ENCODE data around the gene INPP4A. TPM values are rescaled to one million over a fixed set of nuclear protein-coding genes. Genes with fewer than 3 reads are reported as not detected.
A peak's percentile ranks its signal among the peaks of the same experiment; 100 is the strongest.

The INPP4A gene
- total and polyA plus RNA-seq, 2 of the 13 experiments (the other 11 are each of a cell fraction or from before 2014, with no cell fraction given): 10.1 to 10.9 TPM

DNA sequence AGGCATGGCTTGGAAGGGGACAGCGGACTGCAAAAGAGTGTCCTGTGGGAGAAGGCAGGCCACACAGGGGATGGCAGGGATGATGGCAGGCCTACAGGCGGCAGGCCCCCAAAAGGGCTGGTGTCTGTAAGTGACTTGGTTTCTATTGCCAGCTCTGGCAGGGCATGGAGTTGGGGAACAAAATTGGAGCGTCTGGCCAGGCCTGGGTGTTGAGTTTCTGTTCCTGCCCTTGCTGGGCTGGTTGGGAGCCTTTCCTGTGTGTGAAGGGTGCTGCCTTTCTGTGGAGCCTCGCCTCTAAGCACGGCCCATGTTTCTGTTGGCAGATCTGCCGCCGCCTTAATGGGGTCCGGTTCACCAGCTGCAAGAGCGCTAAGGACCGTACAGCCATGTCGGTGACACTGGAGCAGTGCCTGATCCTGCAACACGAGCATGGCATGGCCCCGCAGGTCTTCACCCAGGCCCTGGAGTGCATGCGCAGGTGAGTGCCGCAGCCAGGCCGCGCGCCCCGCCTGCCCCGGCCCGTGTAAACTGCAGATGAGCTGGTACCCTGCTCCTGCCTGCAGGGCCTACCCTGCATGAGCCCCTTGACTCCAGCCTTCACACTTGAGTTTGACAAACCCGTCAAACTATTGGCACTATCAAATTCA, 132.1 kb downstream of the INPP4A start:
- DNase-seq (ENCODE audit: low spot score) (no peak), FAIRE-seq (no peak), ATAC-seq (no peak; the same call in 2 of the 3 replicates)
- H3K27me3 ChIP-seq (ENCODE audit: control insufficient read depth in 1 of 2, insufficient read depth in 2 of 2, low read length in 2 of 2): no peaks in the 10 kb centered on the region
- no peaks in the 10 kb centered on the region for H3K4me1 ChIP-seq (ENCODE audit: insufficient read depth, low read length)
- TF ChIP-seq AGO2 (optimal IDR thresholded peaks at IDR 0.05; ENCODE audit: low read depth, low read length) (peak; percentile 28), PLRG1 (conservative IDR thresholded peaks at IDR 0.05) (no peak)
- peaks cover 2 to 12% of the 10 kb centered on the region in 2 experiments; a peak in 3 of 5 replicates for H3K36me3 ChIP-seq (replicated peaks in 1 of 2; ENCODE audit: control insufficient read depth in 1 of 2, insufficient read depth in 2 of 2, low read length in 2 of 2)
- CTCF ChIA-PET (ENCODE audit: low intra/inter-chr PET ratio, low total read pairs): no interaction called here
- no peak overlapping the region for H3K27ac ChIP-seq (ENCODE audit: extremely low read length, insufficient read depth, low read length)
- H3K4me2 ChIP-seq (ENCODE audit: low read depth, low read length): no peak overlapping the region
- no TSS peak for BruUV-seq (replicated peaks)
- POLR2A ChIA-PET: no interaction called here
- no peak overlapping the region for H2AFZ ChIP-seq (ENCODE audit: low read length)
- no peaks in the 10 kb centered on the region for H3K9me3 ChIP-seq (ENCODE audit: low read length)
- H3K4me3 ChIP-seq (replicated peaks in 1 of 3; ENCODE audit: insufficient read depth in 1 of 3, low read depth in 2 of 3, low read length in 3 of 3): no peak overlapping the region
- in situ Hi-C loops (cut with HindIII; ENCODE audit: extremely low pct_ligation_motif_present, low pct_unique_long_range_greater_than_20kb): no loop called here
- H3K9ac ChIP-seq (ENCODE audit: insufficient read depth, low read depth, low read length): no peak overlapping the region
- H3K79me2 ChIP-seq (ENCODE audit: insufficient read depth, low read length): no peaks in the 10 kb centered on the region
- WGBS (ENCODE audit: low lambda C conversion rate): 98% methylated on average over 8 of the region's 22 CpGs
- intact Hi-C loops (cut with micrococcal nuclease; ENCODE audit: unreplicated experiment): no loop called here
- H4K20me1 ChIP-seq (ENCODE audit: insufficient read depth, low read length): no peaks in the 10 kb centered on the region

DNA sequence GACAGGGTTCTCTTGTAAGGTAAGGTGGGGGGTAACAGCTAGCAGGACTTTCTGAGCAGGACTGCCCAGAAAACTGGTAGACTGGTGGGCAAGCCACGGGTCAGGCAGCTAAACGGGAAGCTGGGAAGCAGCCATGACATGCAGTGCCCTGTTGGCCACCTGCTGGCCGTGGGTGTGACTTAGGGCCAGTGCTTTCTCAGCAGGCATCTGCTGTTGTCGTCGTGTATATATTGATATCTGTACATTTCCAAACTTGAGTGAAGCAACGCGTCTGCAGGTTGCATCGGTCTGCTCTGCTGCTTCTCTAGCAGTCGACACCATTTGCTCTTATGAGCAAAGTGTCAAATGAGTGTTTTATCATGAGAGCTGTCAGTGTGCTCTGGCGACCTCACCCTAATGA, 132.7 kb downstream of the INPP4A start:
- Histone ChIP-seq H4K20me1 (ENCODE audit: insufficient read depth, low read length) (no peaks in the 10 kb centered on the region), H3K9ac (ENCODE audit: insufficient read depth, low read depth, low read length) (no peak overlapping the region), H3K4me1 (ENCODE audit: insufficient read depth, low read length) (no peaks in the 10 kb centered on the region), H3K4me2 (ENCODE audit: low read depth, low read length) (no peak overlapping the region), H3K36me3 (replicated peaks in 1 of 2; ENCODE audit: control insufficient read depth in 1 of 2, insufficient read depth in 2 of 2, low read length in 2 of 2) (peaks cover 2 to 12% of the 10 kb centered on the region in 2 experiments; a peak in 3 of 5 replicates), H3K27ac (ENCODE audit: extremely low read length, insufficient read depth, low read length) (no peak overlapping the region), H2AFZ (ENCODE audit: low read length) (no peak overlapping the region), H3K9me3 (ENCODE audit: low read length) (no peaks in the 10 kb centered on the region), H3K27me3 (ENCODE audit: control insufficient read depth in 1 of 2, insufficient read depth in 2 of 2, low read length in 2 of 2) (no peaks in the 10 kb centered on the region), H3K4me3 (replicated peaks in 1 of 3; ENCODE audit: insufficient read depth in 1 of 3, low read depth in 2 of 3, low read length in 3 of 3) (no peak overlapping the region), H3K79me2 (ENCODE audit: insufficient read depth, low read length) (no peaks in the 10 kb centered on the region)
- DNase-seq (ENCODE audit: low spot score) (no peak), FAIRE-seq (no peak), ATAC-seq (peak; percentile 67)
- POLR2A ChIA-PET: no interaction called here
- intact Hi-C loops (cut with micrococcal nuclease; ENCODE audit: unreplicated experiment): no loop called here
- CTCF ChIA-PET (ENCODE audit: low intra/inter-chr PET ratio, low total read pairs): no interaction called here
- WGBS (ENCODE audit: low lambda C conversion rate): 88% methylated on average over 10 of the region's 10 CpGs
- TF ChIP-seq ZFYVE20 (CRISPR knock-in tag; IDR thresholded peaks at IDR 0.05; ENCODE audit: borderline replicate concordance, low read depth) (no peak), MXI1 (IDR thresholded peaks at IDR 0.05; ENCODE audit: borderline replicate concordance, low read depth, low read length) (no peak), IRX3 (CRISPR knock-in tag; IDR thresholded peaks at IDR 0.05; ENCODE audit: borderline replicate concordance, low read depth) (no peak), GTF2F1 (IDR thresholded peaks at IDR 0.05; ENCODE audit: low read length) (no peak), SCMH1 (CRISPR knock-in tag; IDR thresholded peaks at IDR 0.05; ENCODE audit: borderline replicate concordance) (no peak), GTF3A (CRISPR knock-in tag; conservative IDR thresholded peaks at IDR 0.05) (no peak), STAG1 (CRISPR knock-in tag; IDR thresholded peaks at IDR 0.05) (0 out of 2 replicates have a peak, but pooled peaks have one; percentile 14)
- TF ChIP-seq, protein P1, sequence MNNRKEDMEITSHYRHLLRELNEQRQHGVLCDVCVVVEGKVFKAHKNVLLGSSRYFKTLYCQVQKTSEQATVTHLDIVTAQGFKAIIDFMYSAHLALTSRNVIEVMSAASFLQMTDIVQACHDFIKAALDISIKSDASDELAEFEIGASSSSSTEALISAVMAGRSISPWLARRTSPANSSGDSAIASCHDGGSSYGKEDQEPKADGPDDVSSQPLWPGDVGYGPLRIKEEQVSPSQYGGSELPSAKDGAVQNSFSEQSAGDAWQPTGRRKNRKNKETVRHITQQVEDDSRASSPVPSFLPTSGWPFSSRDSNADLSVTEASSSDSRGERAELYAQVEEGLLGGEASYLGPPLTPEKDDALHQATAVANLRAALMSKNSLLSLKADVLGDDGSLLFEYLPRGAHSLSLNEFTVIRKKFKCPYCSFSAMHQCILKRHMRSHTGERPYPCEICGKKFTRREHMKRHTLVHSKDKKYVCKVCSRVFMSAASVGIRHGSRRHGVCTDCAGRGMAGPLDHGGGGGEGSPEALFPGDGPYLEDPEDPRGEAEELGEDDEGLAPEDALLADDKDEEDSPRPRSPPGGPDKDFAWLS (CRISPR knock-in tag; IDR thresholded peaks at IDR 0.05; ENCODE audit: borderline replicate concordance): no peak
- BruUV-seq (replicated peaks): no TSS peak
- in situ Hi-C loops (cut with HindIII; ENCODE audit: extremely low pct_ligation_motif_present, low pct_unique_long_range_greater_than_20kb): no loop called here
